Naive B cell (primary cell): ENCODE results near the gene DAB2IP. TPM values are rescaled to one million over a fixed set of nuclear protein-coding genes. Genes with fewer than 3 reads are reported as not detected.

Source experiments
- ATAC-seq, 2 donors: fragments of 150-1000 bp; cut with Tn5 transposase; 2 replicates each; pipeline ENCODE4 v1.10.0; 2021; ENCODE audit warnings: low read depth in 2 of 2, mild to moderate bottlenecking in 2 of 2, moderate library complexity in 2 of 2
- DNase-seq: peaks from one replicate; pipeline ENCODE4 v3.0.0; 2022
- H3K27ac Mint-ChIP-seq, 6 donors: one replicate each; pipeline ENCODE4 v1.8.0; 2020 to 2022; ENCODE audit warnings: mild to moderate bottlenecking in 6 of 6, mixed read lengths in 6 of 6, moderate library complexity in 5 of 6, inconsistent platforms in 2 of 6
- H3K27me3 Mint-ChIP-seq, 3 donors: one replicate each; pipeline ENCODE4 v1.8.0; 2021 to 2022; ENCODE audit warnings: mixed read lengths in 3 of 3, mild to moderate bottlenecking in 1 of 3
- H3K36me3 Mint-ChIP-seq, 2 donors: one replicate each; pipeline ENCODE4 v1.8.0; 2020 to 2022; ENCODE audit warnings: mixed read lengths in 2 of 2, inconsistent platforms in 1 of 2, mild to moderate bottlenecking in 1 of 2
- H3K4me1 Mint-ChIP-seq, 3 donors: one replicate each; pipeline ENCODE4 v1.8.0; 2020 to 2022; ENCODE audit warnings: mixed read lengths in 3 of 3, inconsistent platforms in 1 of 3, mild to moderate bottlenecking in 1 of 3, moderate library complexity in 1 of 3
- H3K4me3 Mint-ChIP-seq, 8 donors: one replicate each; pipeline ENCODE4 v1.8.0; 2020 to 2022; ENCODE audit warnings: mild to moderate bottlenecking in 8 of 8, mixed read lengths in 8 of 8, moderate library complexity in 8 of 8, inconsistent platforms in 2 of 8
- H3K9me3 Mint-ChIP-seq, 7 donors: one replicate each; pipeline ENCODE4 v1.8.0; 2020 to 2022; ENCODE audit warnings: mixed read lengths in 7 of 7, mild to moderate bottlenecking in 5 of 7, inconsistent platforms in 2 of 7, moderate library complexity in 1 of 7
- polyA plus RNA-seq, 6 donors: library from polyadenylated mRNA; unstranded; fragments of 300-500 nt; fragmentation: Illumina TruSeq; gene quantifications; one replicate each; pipeline ENCODE4 v1.2.3, GENCODE V29; 2021; ENCODE audit warnings: low read depth in 6 of 6

DAB2IP gene
- polyA plus RNA-seq, 6 donors from 2014 or later: not detected

- H3K36me3 Mint-ChIP-seq: no peaks in the 10 kb centered on the region
- no peaks in the 10 kb centered on the region for H3K9me3 Mint-ChIP-seq
- DNase-seq: no peak
- no peak overlapping the region for H3K27ac Mint-ChIP-seq
- peak overlapping the region in 1 of 8 donors; percentile 57 for H3K4me3 Mint-ChIP-seq
- peaks cover 0 to 9% (median 0%) of the 10 kb centered on the region in 3 donors for H3K4me1 Mint-ChIP-seq
- H3K27me3 Mint-ChIP-seq: peaks cover 6 to 55% (median 27%) of the 10 kb centered on the region in 3 donors
- no peak for ATAC-seq
Measured at GRCh38 chr9:121689461-121690157, 38.2 kb downstream of the DAB2IP start.

GRCh38 chr9:121690316-121690715, 38.9 kb downstream of the DAB2IP start:
- Mint-ChIP-seq H3K4me1 (peaks cover 0 to 9% (median 0%) of the 10 kb centered on the region in 3 donors), H3K27me3 (peaks cover 7 to 50% (median 24%) of the 10 kb centered on the region in 3 donors)

GRCh38 chr9:121690766-121691165, 39.3 kb downstream of the DAB2IP start:
- Mint-ChIP-seq H3K9me3 (no peaks in the 10 kb centered on the region), H3K27ac (no peak overlapping the region), H3K27me3 (peaks cover 5 to 49% (median 19%) of the 10 kb centered on the region in 3 donors), H3K4me1 (peaks cover 0 to 9% (median 0%) of the 10 kb centered on the region in 3 donors), H3K4me3 (peak overlapping the region in 1 of 8 donors; percentile 41), H3K36me3 (no peaks in the 10 kb centered on the region)
- ATAC-seq (no peak), DNase-seq (no peak)

More at GRCh38 chr9:121690316-121690715, 38.9 kb downstream of the DAB2IP start:
- H3K36me3 Mint-ChIP-seq: no peaks in the 10 kb centered on the region
- DNase-seq (no peak), ATAC-seq (no peak)
- no peaks in the 10 kb centered on the region for H3K9me3 Mint-ChIP-seq
- H3K4me3 Mint-ChIP-seq: no peak overlapping the region
- no peak overlapping the region for H3K27ac Mint-ChIP-seq

GRCh38 chr9:121691890-121692289, 40.5 kb downstream of the DAB2IP start:
- H3K36me3 Mint-ChIP-seq: no peaks in the 10 kb centered on the region
- no peaks in the 10 kb centered on the region for H3K9me3 Mint-ChIP-seq
- H3K4me1 Mint-ChIP-seq: peaks cover under 1 to 5% (median 4%) of the 10 kb centered on the region in 3 donors
- ATAC-seq (no peak), DNase-seq (no peak)
- no peak overlapping the region for H3K27ac Mint-ChIP-seq
- no peak overlapping the region for H3K4me3 Mint-ChIP-seq
- peaks cover 8 to 57% (median 17%) of the 10 kb centered on the region in 3 donors for H3K27me3 Mint-ChIP-seq

GRCh38 chr9:121692606-121693387, 41.4 kb downstream of the DAB2IP start:
- ATAC-seq: no peak
- DNase-seq: no peak
- H3K4me3 Mint-ChIP-seq: no peak overlapping the region

GRCh38 chr9:121693388-121693670, 41.9 kb downstream of the DAB2IP start:
- H3K9me3 Mint-ChIP-seq: no peaks in the 10 kb centered on the region
- peaks cover 23 to 71% (median 25%) of the 10 kb centered on the region in 3 donors for H3K27me3 Mint-ChIP-seq
- DNase-seq (no peak), ATAC-seq (no peak)
- H3K4me1 Mint-ChIP-seq: peaks cover 4 to 9% (median 9%) of the 10 kb centered on the region in 3 donors
- H3K27ac Mint-ChIP-seq: peak overlapping the region in 1 of 6 donors; percentile 57
- no peak overlapping the region for H3K4me3 Mint-ChIP-seq
- no peaks in the 10 kb centered on the region for H3K36me3 Mint-ChIP-seq

More at GRCh38 chr9:121692606-121693387, 41.4 kb downstream of the DAB2IP start:
- Mint-ChIP-seq H3K4me1 (peaks cover 4 to 9% (median 8%) of the 10 kb centered on the region in 3 donors), H3K27me3 (peaks cover 17 to 66% (median 23%) of the 10 kb centered on the region in 3 donors), H3K36me3 (no peaks in the 10 kb centered on the region), H3K27ac (peak overlapping the region in 1 of 6 donors; percentile 57), H3K9me3 (no peaks in the 10 kb centered on the region)

GRCh38 chr9:121694001-121694400, 42.6 kb downstream of the DAB2IP start:
- Mint-ChIP-seq H3K9me3 (no peaks in the 10 kb centered on the region), H3K27me3 (peaks cover 21 to 67% (median 23%) of the 10 kb centered on the region in 3 donors), H3K4me1 (peaks cover 4 to 9% (median 9%) of the 10 kb centered on the region in 3 donors), H3K27ac (no peak overlapping the region), H3K4me3 (no peak overlapping the region), H3K36me3 (no peaks in the 10 kb centered on the region)
- ATAC-seq (no peak), DNase-seq (no peak)

- DNase-seq (no peak), ATAC-seq (no peak)
- Mint-ChIP-seq H3K36me3 (no peaks in the 10 kb centered on the region), H3K27ac (no peak overlapping the region), H3K4me3 (no peak overlapping the region), H3K9me3 (no peaks in the 10 kb centered on the region), H3K27me3 (peaks cover 21 to 66% (median 23%) of the 10 kb centered on the region in 3 donors), H3K4me1 (peaks cover 4 to 12% (median 9%) of the 10 kb centered on the region in 3 donors)
Measured at GRCh38 chr9:121694600-121694999, 43.2 kb downstream of the DAB2IP start.

- Mint-ChIP-seq H3K4me1 (peaks cover 4 to 23% (median 15%) of the 10 kb centered on the region in 3 donors), H3K4me3 (peak overlapping the region in 6 of 8 donors; percentile 4 to 70 (median 33)), H3K9me3 (no peaks in the 10 kb centered on the region), H3K36me3 (no peaks in the 10 kb centered on the region), H3K27ac (peak overlapping the region in 1 of 6 donors; percentile 23), H3K27me3 (peaks cover 29 to 67% (median 33%) of the 10 kb centered on the region in 3 donors)
- ATAC-seq: no peak
- DNase-seq: no peak
Measured at GRCh38 chr9:121696930-121697329, 45.5 kb downstream of the DAB2IP start.

- Mint-ChIP-seq H3K4me3 (peak overlapping the region; percentile 36 to 90 (median 66)), H3K36me3 (no peaks in the 10 kb centered on the region), H3K27ac (no peak overlapping the region), H3K9me3 (no peaks in the 10 kb centered on the region), H3K4me1 (peaks cover 0 to 23% (median 15%) of the 10 kb centered on the region in 3 donors), H3K27me3 (peaks cover 42 to 72% (median 48%) of the 10 kb centered on the region in 3 donors)
- ATAC-seq (peak; percentile 79), DNase-seq (peak; percentile 47)
Measured at GRCh38 chr9:121698627-121699570, 47.5 kb downstream of the DAB2IP start.

GRCh38 chr9:121699571-121700164, 48.2 kb downstream of the DAB2IP start:
- Mint-ChIP-seq H3K4me1 (peaks cover 0 to 23% (median 15%) of the 10 kb centered on the region in 3 donors), H3K27ac (no peak overlapping the region), H3K4me3 (peak overlapping the region; percentile 51 to 82 (median 70)), H3K9me3 (no peaks in the 10 kb centered on the region), H3K36me3 (no peaks in the 10 kb centered on the region), H3K27me3 (peaks cover 49 to 80% (median 55%) of the 10 kb centered on the region in 3 donors)
- DNase-seq (no peak), ATAC-seq (peak; percentile 12 to 14)

GRCh38 chr9:121700165-121700831, 48.9 kb downstream of the DAB2IP start:
- Mint-ChIP-seq H3K36me3 (no peaks in the 10 kb centered on the region), H3K4me3 (peak overlapping the region; percentile 57 to 82 (median 76)), H3K27me3 (peaks cover 56 to 83% (median 57%) of the 10 kb centered on the region in 3 donors), H3K27ac (peak overlapping the region in 1 of 6 donors; percentile 90), H3K9me3 (no peaks in the 10 kb centered on the region), H3K4me1 (peaks cover 0 to 23% (median 15%) of the 10 kb centered on the region in 3 donors)
- no peak for ATAC-seq
- DNase-seq: no peak
